ENCODE results near the gene MAEL.

The MAEL gene

GRCh38 chr1:166988974-166989515 is at the start of gene MAEL:
Gene MAEL (plus strand): TSS chr1:166989280. CDS start chr1:166989353, 73 bp downstream.
- DNase-seq (ENCODE audit: low spot score), result no peak

- DNase-seq (ENCODE audit: low spot score), result no peak
These were observed 49.2 kb upstream of the MAEL start for GRCh38 chr1:166939741-166940375.

GRCh38 chr1:166944186-166944967 is 44.7 kb upstream of the MAEL start:
- no peak for DNase-seq (ENCODE audit: low spot score)

GRCh38 chr1:166947398-166948043 is 41.6 kb upstream of the MAEL start:
- DNase-seq (ENCODE audit: low spot score), result peak; percentile 96

- no peak for DNase-seq (ENCODE audit: low spot score)
These were observed 40.2 kb upstream of the MAEL start for GRCh38 chr1:166948856-166949350.

- DNase-seq (ENCODE audit: low spot score), result no peak
These were observed 38.9 kb upstream of the MAEL start for GRCh38 chr1:166950156-166950555.

- DNase-seq (ENCODE audit: low spot score), result no peak
These were observed 38.0 kb upstream of the MAEL start for GRCh38 chr1:166951050-166951449.

GRCh38 chr1:166952002-166952746 is 36.9 kb upstream of the MAEL start:
- no peak for DNase-seq (ENCODE audit: low spot score)

- DNase-seq (ENCODE audit: low spot score), result no peak
These were observed 35.6 kb upstream of the MAEL start for GRCh38 chr1:166953491-166953890.

GRCh38 chr1:166956057-166956850 is 32.8 kb upstream of the MAEL start:
- no peak for DNase-seq (ENCODE audit: low spot score)

GRCh38 chr1:166956872-166957271 is 32.2 kb upstream of the MAEL start:
- no peak for DNase-seq (ENCODE audit: low spot score)

GRCh38 chr1:166960858-166961474 is 28.1 kb upstream of the MAEL start:
- no peak for DNase-seq (ENCODE audit: low spot score)

- DNase-seq (ENCODE audit: low spot score), result no peak
These were observed 19.9 kb upstream of the MAEL start for GRCh38 chr1:166969074-166969677.

GRCh38 chr1:166971252-166971651 is 17.8 kb upstream of the MAEL start:
- DNase-seq (ENCODE audit: low spot score), result no peak

- no peak for DNase-seq (ENCODE audit: low spot score)
These were observed 16.9 kb upstream of the MAEL start for GRCh38 chr1:166972193-166972592.

GRCh38 chr1:166972826-166973225 is 16.3 kb upstream of the MAEL start:
- DNase-seq (ENCODE audit: low spot score), result no peak

- DNase-seq (ENCODE audit: low spot score), result peak; percentile 45
These were observed 14.3 kb upstream of the MAEL start for GRCh38 chr1:166974647-166975345.

- peak; percentile 64 for DNase-seq (ENCODE audit: low spot score)
These were observed 13.5 kb upstream of the MAEL start, which contains the start of gene ILDR2 for GRCh38 chr1:166975361-166976129. Gene ILDR2 (minus strand): TSS chr1:166975540. CDS start chr1:166975268, 272 bp downstream.

GRCh38 chr1:166977951-166978350 is 11.1 kb upstream of the MAEL start:
- no peak for DNase-seq (ENCODE audit: low spot score)
